Measurements from ENCODE around the gene DIP2B.
A peak's percentile ranks its signal among the peaks of the same experiment; 100 is the strongest.

Gene DIP2B

GRCh38 chr12:50603817-50604639 lies 99.2 kb downstream of the DIP2B start:
- no peak for DNase-seq
- Mint-ChIP-seq H3K27me3 (ENCODE audit: low read depth, poor library complexity) (no peaks in the 10 kb centered on the region), H3K4me1 (peaks cover 16% of the 10 kb centered on the region), H3K4me3 (no peak overlapping the region), H3K27ac (no peak overlapping the region), H3K9me3 (no peaks in the 10 kb centered on the region), H3K36me3 (ENCODE audit: low read depth) (peaks cover 16% of the 10 kb centered on the region)
- TF ChIP-seq CTCF (IDR thresholded peaks at IDR 0.05), result no peak

GRCh38 chr12:50604640-50604920 lies 99.8 kb downstream of the DIP2B start:
- H3K36me3 Mint-ChIP-seq (ENCODE audit: low read depth), result peaks cover 16% of the 10 kb centered on the region
- no peaks in the 10 kb centered on the region for H3K27me3 Mint-ChIP-seq (ENCODE audit: low read depth, poor library complexity)
- peaks cover 16% of the 10 kb centered on the region for H3K4me1 Mint-ChIP-seq
- no peak for DNase-seq
- no peaks in the 10 kb centered on the region for H3K9me3 Mint-ChIP-seq
- no peak overlapping the region for H3K4me3 Mint-ChIP-seq
- H3K27ac Mint-ChIP-seq, result no peak overlapping the region
- TF ChIP-seq CTCF (IDR thresholded peaks at IDR 0.05), result no peak

- no peak for TF ChIP-seq CTCF (IDR thresholded peaks at IDR 0.05)
- no peak for DNase-seq
- Mint-ChIP-seq H3K27me3 (ENCODE audit: low read depth, poor library complexity) (no peaks in the 10 kb centered on the region), H3K36me3 (ENCODE audit: low read depth) (peaks cover 2% of the 10 kb centered on the region), H3K9me3 (no peaks in the 10 kb centered on the region), H3K27ac (peak overlapping the region; percentile 12), H3K4me3 (no peak overlapping the region), H3K4me1 (peaks cover 21% of the 10 kb centered on the region)
Measured at GRCh38 chr12:50606675-50607375, 102.0 kb downstream of the DIP2B start.

GRCh38 chr12:50609292-50609874 lies 104.6 kb downstream of the DIP2B start:
- Mint-ChIP-seq H3K36me3 (ENCODE audit: low read depth) (no peaks in the 10 kb centered on the region), H3K4me1 (peaks cover 15% of the 10 kb centered on the region), H3K27me3 (ENCODE audit: low read depth, poor library complexity) (no peaks in the 10 kb centered on the region), H3K4me3 (no peak overlapping the region), H3K27ac (no peak overlapping the region), H3K9me3 (no peaks in the 10 kb centered on the region)
- TF ChIP-seq CTCF (IDR thresholded peaks at IDR 0.05), result no peak
- no peak for DNase-seq

- Mint-ChIP-seq H3K36me3 (ENCODE audit: low read depth) (no peaks in the 10 kb centered on the region), H3K4me1 (peaks cover 15% of the 10 kb centered on the region), H3K27ac (peak overlapping the region; percentile 12), H3K4me3 (no peak overlapping the region), H3K27me3 (ENCODE audit: low read depth, poor library complexity) (no peaks in the 10 kb centered on the region), H3K9me3 (no peaks in the 10 kb centered on the region)
- TF ChIP-seq CTCF (IDR thresholded peaks at IDR 0.05), result no peak
- no peak for DNase-seq
Measured at GRCh38 chr12:50610171-50610570, 105.4 kb downstream of the DIP2B start.
